Fibroblast of skin of right quadriceps (primary cell): ENCODE measurements around the gene ADAP1.

Experiments
- DNase-seq: peaks from one replicate; pipeline ENCODE4 v3.0.0-alpha.2; 2013

ADAP1 gene

DNA sequence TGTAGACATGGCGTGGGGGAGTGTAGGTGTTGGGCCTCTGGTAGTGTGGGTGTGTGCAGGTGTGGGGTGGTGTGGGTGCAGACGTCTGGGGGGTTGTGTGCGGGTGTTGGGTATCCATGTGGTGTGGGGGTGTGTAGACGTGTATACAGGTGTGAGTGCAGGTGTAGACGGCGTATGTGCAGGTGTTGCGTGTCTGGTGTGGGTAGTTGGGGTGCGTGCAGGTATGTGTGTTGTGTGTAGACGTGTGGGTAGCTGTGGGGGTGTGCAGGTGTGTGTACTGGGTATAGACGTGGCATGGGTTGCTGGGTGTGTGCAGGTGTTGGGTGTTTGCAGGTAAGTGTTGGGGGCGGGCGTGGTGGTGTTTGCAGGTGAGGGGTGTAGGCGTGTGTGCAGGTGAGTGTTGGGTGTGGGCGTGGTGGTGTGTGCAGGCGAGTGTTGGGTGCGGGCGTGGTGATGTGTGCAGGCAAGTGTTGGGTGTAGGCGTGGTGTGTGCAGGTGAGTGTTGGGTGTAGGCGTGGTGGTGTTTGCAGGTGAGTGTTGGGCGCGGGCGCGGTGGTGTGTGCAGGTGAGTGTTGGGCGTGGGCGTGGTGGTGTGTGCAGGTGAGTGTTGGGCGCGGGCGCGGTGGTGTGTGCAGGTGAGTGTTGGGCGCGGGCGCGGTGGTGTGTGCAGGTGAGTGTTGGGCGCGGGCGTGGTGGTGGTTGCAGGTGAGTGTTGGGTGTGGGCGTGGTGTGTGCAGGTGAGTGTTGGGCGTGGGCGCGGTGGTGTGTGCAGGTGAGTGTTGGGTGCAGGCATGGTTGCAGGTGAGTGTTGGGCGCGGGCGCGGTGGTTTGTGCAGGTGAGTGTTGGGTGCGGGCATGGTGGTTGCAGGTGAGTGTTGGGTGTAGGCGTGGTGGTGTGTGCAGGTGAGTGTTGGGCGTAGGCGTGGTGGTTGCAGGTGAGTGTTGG lies 61.6 kb downstream of the ADAP1 start:
- DNase-seq = no peak

- no peak for DNase-seq
Measured at GRCh38 chr7:891805-892204, 62.7 kb downstream of the ADAP1 start.

DNA sequence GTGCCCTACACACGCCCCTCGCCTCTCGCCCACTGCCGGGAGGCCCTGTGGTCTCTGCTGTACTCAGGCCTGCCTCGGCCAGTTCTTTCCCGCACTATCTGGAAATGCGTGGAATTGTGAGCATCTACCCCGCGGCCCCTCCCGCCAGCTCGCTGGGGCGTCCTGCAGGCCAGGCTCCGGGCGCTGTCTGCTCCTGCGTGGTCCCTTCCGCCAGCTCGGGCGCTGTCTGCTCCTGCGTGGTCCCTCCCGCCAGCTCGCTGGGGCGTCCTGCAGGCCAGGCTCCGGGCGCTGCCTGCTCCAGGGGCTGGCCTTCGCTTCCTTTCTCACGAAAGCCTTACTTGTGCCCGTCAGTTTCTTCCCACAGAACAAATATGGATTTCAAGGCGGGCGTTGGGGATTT lies 63.2 kb downstream of the ADAP1 start:
- no peak for DNase-seq

DNA sequence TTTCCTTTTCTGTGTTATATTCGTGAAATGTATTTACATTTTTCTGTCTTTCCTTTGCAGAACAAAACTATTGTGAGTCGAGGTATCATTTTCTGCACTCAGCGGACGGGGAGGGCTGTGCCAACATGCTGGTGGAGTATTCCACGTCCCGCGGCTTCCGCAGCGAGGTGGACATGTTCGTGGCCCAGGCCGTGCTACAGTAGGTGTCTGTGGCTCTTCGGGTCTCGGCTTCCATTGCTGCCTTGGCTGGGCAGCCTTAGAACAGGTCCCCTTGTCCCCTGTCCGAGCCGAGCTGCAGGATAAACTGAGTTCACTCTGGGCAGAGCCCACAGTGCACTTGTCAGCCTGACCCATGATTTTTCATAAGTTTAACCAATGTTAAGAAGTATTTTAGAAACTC lies 63.6 kb downstream of the ADAP1 start:
- DNase-seq = no peak

- DNase-seq = no peak
Measured at GRCh38 chr7:889391-889790, 65.1 kb downstream of the ADAP1 start.

DNA sequence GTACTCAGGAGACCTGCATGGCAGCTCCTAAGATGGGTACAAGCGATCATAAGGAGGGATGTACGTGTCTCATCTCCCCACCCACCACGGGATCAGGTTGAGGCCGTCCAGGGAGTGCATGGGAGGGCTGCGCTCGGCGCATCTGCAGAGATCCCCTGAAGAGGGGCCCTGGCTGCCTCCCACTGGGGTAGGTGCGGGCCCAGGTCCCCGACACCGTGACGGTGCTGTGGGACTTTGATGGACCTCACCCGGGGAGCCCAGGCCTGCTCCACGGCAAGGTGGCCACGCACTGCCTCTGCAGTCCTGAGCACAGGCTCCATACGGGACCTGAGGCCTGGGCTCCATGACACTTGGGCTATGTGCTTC lies 65.5 kb downstream of the ADAP1 start:
- no peak for DNase-seq

DNA sequence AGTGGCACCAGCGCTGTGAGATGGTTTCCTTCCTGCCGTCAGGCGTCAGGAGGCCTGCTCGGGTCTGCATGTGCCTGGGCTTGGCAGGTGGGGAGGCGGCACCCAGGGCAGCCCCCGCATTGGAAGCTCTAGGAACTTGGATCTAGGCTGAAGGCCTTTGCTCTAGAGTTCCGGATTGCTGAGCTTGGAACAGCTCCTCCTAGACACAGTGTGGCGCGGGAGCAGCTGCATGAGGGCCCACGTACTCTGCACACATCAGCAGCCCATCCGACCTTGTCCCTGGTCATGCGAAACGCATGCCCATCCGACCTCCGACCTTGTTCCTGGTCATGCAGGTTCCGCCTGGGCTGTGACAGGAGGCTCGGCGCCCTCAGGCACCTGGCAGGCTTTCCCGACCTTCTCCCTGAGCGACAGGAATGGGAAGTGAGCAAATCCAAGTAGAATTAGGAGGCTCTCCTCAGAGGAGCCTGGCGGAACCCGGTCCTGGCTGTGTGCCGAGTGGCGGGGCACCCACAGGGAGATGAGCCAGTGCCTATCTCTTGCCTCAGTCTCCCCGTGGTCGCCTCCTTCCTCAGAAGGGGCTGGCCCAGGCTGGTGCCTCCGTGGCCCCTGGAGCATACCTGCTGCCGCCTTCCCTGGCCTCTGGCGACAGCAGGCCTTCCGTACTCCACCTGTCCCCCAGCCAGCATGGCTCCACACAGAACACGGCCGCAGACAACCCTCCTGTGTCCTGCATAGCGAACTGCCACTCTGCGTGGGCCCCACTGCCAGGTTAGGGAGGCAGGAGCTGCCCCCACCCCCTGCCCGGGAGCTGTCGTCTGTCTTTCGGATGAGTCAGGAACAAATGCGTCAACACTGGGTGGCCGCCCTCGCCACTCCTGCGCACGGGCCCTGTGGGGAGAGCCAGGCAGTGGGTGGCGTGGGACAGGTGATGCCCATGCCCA lies 66.1 kb downstream of the ADAP1 start:
- DNase-seq = no peak

- no peak for DNase-seq
Measured at GRCh38 chr7:887488-887820, 67.0 kb downstream of the ADAP1 start.

- DNase-seq = no peak
Measured at GRCh38 chr7:886626-887487, 67.6 kb downstream of the ADAP1 start.

DNA sequence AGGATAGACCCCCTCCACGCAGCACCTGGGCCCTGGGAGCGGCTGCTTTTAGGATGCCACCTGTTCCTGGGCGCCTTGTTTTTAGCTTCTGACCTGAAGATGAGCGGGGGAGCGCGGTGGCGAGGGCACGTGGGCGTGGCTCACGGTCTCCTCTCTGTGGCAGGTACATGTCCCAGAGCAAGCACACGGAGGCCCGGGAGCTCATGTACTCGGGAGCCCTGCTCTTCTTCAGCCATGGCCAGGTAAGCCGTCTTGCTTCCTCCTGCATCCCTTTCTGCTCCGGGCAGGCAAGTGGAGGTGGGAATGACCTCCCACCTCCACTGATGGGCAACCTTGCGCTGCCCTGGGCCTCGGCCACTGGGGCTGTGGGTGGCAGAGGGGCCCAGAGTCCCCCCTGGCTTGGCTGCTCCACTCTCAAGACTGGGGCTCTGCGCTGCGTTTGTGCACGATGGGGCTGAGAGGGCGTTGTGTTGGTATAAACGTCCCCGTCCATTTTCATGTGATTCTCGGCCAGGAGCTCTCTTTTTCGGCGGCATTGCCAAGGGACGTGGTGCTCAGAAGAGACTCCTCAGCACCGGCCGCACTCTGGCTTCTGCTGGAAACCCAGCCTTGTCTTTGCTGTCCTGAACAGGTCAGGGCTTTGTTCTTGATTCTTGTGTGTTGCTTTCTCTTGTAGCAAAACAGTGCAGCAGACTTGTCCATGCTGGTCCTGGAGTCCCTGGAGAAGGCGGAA lies 68.4 kb downstream of the ADAP1 start:
- no peak for DNase-seq

- no peak for DNase-seq
Measured at GRCh38 chr7:885261-885892, 69.1 kb downstream of the ADAP1 start.

- DNase-seq = no peak
Measured at GRCh38 chr7:884191-885003, 70.1 kb downstream of the ADAP1 start.

DNA sequence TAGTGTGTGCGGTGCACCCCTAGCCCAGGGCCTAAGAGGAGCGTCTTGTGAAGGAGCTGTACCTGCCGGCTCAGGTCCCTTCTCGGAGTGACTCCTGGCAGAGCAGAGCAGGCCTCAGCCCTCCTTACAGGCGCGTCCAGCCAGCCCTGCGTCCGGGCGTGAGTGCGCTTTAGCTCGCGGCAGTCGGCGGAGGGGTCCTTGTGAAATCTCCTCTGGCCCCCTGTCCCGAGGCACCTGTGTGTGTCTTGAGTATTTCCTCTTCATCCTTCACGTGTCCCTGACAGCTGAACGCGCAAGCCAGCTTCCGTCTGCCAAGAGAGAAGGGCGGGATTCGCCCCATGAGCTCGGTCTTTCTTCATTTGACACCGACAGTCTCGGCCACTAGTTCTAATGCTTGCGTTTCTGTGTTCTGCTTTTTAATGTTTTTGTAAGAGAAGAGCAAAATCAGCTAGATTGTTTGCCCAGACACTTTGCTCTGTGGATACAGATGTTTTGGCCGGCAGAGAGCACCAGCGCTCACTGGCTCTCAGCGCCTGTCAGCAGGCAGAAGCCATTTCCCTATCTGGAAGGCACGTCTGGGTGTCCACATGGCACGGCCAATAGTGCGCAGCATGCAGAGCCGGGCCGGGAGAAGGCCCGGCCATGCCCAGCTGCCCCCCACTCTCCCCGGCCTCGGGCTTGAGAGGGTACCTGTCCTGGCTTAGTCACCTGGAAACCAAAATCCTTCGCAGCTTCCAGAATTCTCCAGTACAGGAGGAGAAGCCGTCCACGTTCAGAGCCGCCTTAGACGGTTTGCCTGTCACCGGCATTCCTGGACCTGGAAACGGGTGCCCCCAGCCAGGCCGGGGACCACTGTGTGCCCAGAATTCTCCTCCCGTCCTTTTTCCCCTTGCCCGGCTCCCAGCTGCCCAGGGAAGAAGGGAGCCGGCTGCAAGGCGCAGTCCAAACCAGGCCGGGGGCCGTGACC lies 71.1 kb downstream of the ADAP1 start:
- no peak for DNase-seq

GRCh38 chr7:882336-883035 lies 72.0 kb downstream of the ADAP1 start:
- no peak for DNase-seq

DNA sequence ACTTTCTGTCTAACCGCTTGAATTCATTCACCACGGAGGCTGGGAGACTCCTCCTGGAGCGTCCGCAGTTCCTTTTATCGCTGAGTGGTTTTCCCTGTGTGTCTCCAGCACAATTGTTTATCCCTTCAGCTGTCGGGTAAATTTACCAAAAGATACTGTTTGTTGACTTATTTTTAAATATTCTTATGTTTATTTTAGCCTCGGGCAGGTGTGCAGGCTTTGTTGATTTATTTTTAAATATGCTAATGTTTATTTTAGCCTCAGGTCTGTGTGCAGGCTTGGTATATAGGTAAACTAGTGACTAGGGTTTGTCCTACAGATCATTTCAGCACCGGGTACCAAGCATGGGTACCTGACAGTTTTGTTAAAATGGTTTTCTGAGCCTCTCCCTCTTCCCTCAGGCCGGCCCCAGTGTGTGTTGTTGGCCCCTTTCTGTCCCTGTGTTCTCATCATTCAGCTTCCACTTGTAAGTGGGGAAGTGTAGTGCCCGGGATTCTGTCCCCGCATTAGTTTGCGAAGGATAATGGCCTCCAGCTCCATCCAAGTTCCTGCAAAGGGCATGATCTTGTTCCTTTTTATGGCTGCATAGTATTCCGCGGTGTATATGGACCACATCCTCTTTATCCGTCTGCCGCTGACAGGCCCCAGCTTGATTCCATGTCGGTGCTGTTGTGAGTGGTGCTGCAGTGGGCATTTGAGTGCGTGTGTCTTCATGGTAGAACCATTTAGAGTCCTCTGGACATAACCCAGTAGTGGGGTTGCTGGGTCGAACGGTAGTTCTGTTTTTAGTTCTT lies 72.8 kb downstream of the ADAP1 start:
- DNase-seq = no peak

- DNase-seq = no peak
Measured at GRCh38 chr7:880450-880849, 74.0 kb downstream of the ADAP1 start.

GRCh38 chr7:879706-880105 lies 74.8 kb downstream of the ADAP1 start:
- DNase-seq = no peak

DNA sequence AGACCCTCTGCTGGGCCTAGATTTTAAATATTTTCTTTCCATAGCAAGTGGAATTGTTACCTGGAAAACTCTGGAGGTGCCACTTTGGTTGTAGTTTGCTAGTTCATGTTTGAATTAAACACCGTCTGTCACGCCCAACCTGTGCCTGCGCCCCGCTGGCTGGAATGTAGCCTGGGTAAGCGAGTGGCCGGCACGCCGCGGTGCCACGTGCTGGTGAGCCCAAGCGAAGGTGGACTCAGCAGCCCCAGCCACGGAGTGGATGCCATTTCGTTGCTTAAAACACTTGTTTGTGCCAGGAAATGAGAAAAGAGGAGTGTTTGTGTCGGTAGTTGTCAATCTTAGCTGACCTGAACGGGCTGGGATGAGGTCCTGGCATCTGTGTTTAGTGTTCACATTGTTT lies 75.4 kb downstream of the ADAP1 start:
- DNase-seq = no peak
